OCI-LY3 (cell line): ENCODE measurements around the gene ANKS1B.

Experiments
- EZH2phosphoT487 ChIP-seq: fragments of 200-600 bp; shearing (Covaris generic); IDR thresholded peaks from 2 replicates; pipeline ENCODE4 v1.6.1; 2018; ENCODE audit warnings: antibody characterized with exemption, mixed run types, low read depth
- TF ChIP-seq, protein P1 (sequence below): fragments of 200-600, 300-600 bp; sonication (generic); IDR thresholded peaks from 2 replicates; pipeline ENCODE4 v1.5.1; 2014; ENCODE audit warnings: antibody characterized with exemption, low read length, low read depth

GRCh38 chr12:98724384-98725155 lies 1260.2 kb downstream of the ANKS1B start:
- TF ChIP-seq, protein P1, sequence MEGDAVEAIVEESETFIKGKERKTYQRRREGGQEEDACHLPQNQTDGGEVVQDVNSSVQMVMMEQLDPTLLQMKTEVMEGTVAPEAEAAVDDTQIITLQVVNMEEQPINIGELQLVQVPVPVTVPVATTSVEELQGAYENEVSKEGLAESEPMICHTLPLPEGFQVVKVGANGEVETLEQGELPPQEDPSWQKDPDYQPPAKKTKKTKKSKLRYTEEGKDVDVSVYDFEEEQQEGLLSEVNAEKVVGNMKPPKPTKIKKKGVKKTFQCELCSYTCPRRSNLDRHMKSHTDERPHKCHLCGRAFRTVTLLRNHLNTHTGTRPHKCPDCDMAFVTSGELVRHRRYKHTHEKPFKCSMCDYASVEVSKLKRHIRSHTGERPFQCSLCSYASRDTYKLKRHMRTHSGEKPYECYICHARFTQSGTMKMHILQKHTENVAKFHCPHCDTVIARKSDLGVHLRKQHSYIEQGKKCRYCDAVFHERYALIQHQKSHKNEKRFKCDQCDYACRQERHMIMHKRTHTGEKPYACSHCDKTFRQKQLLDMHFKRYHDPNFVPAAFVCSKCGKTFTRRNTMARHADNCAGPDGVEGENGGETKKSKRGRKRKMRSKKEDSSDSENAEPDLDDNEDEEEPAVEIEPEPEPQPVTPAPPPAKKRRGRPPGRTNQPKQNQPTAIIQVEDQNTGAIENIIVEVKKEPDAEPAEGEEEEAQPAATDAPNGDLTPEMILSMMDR, result no peak
- no peak for TF ChIP-seq EZH2phosphoT487
